RWPE2 (cell line): ENCODE measurements around the gene SPATA3.
A peak's percentile ranks its signal among the peaks of the same experiment; 100 is the strongest.

Experiments used
- ATAC-seq: fragments of 200-7000 bp; cut with Tn5 transposase; 3 replicates; pipeline ENCODE4 v1.9.1; 2021; ENCODE audit warnings: low read depth
- DNase-seq: peaks from one replicate; pipeline ENCODE4 v3.0.0-alpha.2; 2020; ENCODE audit warnings: low spot score
- H3K27ac ChIP-seq: fragments of 450-650 bp; 2 replicates; pipeline ENCODE4 v1.5.1; 2017; ENCODE audit warnings: mild to moderate bottlenecking; ENCODE audit not compliant: poor library complexity, severe bottlenecking
- H3K27me3 ChIP-seq: fragments of 250-450 bp; sonication (Bioruptor Pico); 2 replicates; pipeline ENCODE4 v1.5.1; 2021; ENCODE audit warnings: mild to moderate bottlenecking, moderate library complexity; ENCODE audit not compliant: insufficient read depth, poor library complexity, severe bottlenecking
- H3K36me3 ChIP-seq: fragments of 250-450 bp; sonication (Bioruptor Pico); 2 replicates; pipeline ENCODE4 v1.5.1; 2020; ENCODE audit warnings: low read depth, mild to moderate bottlenecking, moderate library complexity
- H3K4me1 ChIP-seq: fragments of 250-450 bp; sonication (Bioruptor Pico); 2 replicates; pipeline ENCODE4 v1.5.1; 2021; ENCODE audit warnings: mild to moderate bottlenecking, moderate library complexity; ENCODE audit not compliant: insufficient read depth, poor library complexity, severe bottlenecking
- H3K4me3 ChIP-seq: fragments of 250-450 bp; sonication (Bioruptor Pico); 2 replicates; pipeline ENCODE4 v1.5.1; 2021; ENCODE audit warnings: mild to moderate bottlenecking, moderate library complexity; ENCODE audit not compliant: severe bottlenecking
- H3K9me3 ChIP-seq: fragments of 250-450 bp; sonication (Bioruptor Pico); 2 replicates; pipeline ENCODE4 v1.5.1; 2021; ENCODE audit warnings: mild to moderate bottlenecking, moderate library complexity; ENCODE audit not compliant: severe bottlenecking
- TF ChIP-seq, protein P1 (sequence below): fragments of 450-650 bp; IDR thresholded peaks from one replicate; pipeline ENCODE4 v1.5.1; 2017; ENCODE audit warnings: mild to moderate bottlenecking, moderate library complexity; ENCODE audit not compliant: poor library complexity, severe bottlenecking

The SPATA3 gene

DNA sequence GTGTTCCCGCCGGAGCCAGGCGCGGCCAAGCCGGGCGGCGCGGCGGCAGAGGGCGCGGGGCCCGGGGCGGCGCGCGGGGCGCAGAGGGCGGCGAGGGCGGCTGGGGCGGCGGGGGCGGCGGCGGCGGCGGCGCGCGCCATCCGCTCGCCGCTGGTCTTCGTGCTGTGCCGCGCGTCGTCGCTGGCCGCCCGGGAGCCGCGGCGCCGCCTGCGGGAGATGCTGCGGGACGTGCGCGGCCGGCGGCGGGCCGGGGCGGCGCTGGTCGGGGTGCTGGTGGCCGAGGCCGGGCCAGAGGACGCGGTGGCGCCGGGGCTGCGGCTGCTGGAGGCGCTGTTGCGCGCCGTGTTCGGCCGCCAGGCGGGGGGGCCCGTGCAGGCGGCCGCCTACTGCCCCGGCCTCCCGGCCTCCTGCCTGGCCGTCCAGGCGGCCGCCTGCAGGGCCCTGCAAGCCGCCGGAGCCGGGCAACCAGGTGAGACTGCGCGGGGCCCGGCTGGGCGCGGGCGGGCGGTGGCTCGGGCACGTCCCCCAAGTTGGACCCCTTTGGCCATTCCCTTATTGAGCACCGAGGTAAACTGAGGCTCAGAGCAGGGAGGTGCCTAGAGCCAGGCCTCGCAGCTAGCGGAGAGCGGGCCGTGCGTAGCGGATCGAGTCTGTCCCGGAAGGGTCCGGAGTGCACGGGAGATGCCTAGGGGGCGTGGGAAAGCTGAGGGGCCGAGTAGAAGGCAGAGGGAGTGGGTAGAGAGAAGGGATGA is 42.0 kb downstream of the SPATA3 start:
- H3K27me3 ChIP-seq: peaks cover 28% of the 10 kb centered on the region
- TF ChIP-seq, protein P1, sequence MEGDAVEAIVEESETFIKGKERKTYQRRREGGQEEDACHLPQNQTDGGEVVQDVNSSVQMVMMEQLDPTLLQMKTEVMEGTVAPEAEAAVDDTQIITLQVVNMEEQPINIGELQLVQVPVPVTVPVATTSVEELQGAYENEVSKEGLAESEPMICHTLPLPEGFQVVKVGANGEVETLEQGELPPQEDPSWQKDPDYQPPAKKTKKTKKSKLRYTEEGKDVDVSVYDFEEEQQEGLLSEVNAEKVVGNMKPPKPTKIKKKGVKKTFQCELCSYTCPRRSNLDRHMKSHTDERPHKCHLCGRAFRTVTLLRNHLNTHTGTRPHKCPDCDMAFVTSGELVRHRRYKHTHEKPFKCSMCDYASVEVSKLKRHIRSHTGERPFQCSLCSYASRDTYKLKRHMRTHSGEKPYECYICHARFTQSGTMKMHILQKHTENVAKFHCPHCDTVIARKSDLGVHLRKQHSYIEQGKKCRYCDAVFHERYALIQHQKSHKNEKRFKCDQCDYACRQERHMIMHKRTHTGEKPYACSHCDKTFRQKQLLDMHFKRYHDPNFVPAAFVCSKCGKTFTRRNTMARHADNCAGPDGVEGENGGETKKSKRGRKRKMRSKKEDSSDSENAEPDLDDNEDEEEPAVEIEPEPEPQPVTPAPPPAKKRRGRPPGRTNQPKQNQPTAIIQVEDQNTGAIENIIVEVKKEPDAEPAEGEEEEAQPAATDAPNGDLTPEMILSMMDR: peak; percentile 23
- peak overlapping the region; percentile 48 for H3K4me3 ChIP-seq
- H3K4me1 ChIP-seq: no peaks in the 10 kb centered on the region
- DNase-seq: no peak
- H3K36me3 ChIP-seq: no peaks in the 10 kb centered on the region
- ATAC-seq: peak; percentile 35; the same call in 2 of the 3 replicates
- no peak overlapping the region for H3K27ac ChIP-seq
- H3K9me3 ChIP-seq: no peaks in the 10 kb centered on the region

DNA sequence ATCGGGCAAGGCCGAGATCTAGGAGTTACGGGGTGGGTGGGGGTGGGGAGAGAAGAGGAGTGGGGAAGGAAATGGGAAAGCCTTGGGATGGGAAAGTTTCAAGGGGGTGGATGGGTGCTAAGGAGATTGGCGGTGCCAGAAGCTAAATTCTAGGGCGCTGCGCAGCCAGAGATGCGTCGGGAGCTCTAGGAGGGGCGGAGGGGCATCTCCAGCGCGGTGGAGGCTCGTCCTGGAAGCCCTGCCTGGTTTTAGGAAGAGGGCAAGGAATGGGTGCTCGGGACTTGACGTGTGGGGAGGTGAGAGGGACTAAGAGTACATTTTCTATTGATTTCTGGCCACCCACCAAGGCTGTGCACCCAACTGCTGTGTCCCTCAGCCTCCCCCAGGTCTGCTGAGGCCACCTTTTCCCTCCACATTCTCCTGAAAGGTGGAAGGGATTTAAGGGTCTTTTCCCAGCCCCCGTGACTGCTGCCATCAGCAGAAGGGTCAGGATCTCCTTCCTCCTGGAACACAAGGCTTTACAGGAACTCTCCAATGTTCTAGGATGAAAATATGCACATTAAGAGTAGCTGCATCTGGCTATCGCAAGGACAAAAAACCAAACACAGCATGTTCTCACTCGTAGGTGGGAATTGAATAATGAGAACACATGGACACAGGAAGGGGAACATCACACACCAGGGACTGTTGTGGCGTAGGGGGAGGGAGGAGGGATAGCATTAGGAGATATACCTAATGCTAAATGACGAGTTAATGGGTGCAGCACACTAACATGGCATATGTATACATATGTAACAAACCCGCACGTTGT is 42.8 kb downstream of the SPATA3 start:
- Histone ChIP-seq H3K9me3 (no peaks in the 10 kb centered on the region), H3K4me3 (peak overlapping the region; percentile 48), H3K4me1 (no peaks in the 10 kb centered on the region), H3K27ac (no peak overlapping the region), H3K36me3 (no peaks in the 10 kb centered on the region), H3K27me3 (peaks cover 28% of the 10 kb centered on the region)
- no peak for ATAC-seq
- TF ChIP-seq, protein P1: no peak
- DNase-seq: no peak

DNA sequence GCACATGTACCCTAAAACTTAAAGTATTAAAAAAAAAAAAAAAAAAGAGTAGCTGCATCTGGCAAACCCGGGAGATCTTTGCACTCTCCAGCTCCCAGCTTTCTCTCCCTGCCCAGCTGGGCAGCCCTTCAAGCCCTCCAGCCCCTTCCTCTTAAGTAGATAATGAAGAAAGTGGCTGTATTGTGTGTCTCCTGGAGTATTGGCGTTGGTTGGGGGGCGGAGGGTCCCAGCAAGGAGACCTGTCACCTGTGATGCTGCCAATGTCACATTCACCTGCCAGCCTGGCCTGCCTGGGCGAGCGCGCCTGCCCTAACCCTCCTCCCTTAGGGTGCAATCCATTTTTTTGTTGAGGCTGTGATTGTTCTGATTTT is 43.4 kb downstream of the SPATA3 start:
- no peak for ATAC-seq
- Histone ChIP-seq H3K9me3 (no peaks in the 10 kb centered on the region), H3K36me3 (no peaks in the 10 kb centered on the region), H3K27me3 (peaks cover 28% of the 10 kb centered on the region), H3K4me1 (no peaks in the 10 kb centered on the region), H3K27ac (no peak overlapping the region), H3K4me3 (no peak overlapping the region)
- TF ChIP-seq, protein P1: no peak
- DNase-seq: no peak

- TF ChIP-seq, protein P1: no peak
- H3K9me3 ChIP-seq: no peaks in the 10 kb centered on the region
- DNase-seq (no peak), ATAC-seq (no peak)
- peaks cover 28% of the 10 kb centered on the region for H3K27me3 ChIP-seq
- H3K4me3 ChIP-seq: no peak overlapping the region
- H3K36me3 ChIP-seq: no peaks in the 10 kb centered on the region
- no peaks in the 10 kb centered on the region for H3K4me1 ChIP-seq
- no peak overlapping the region for H3K27ac ChIP-seq
These were observed 44.0 kb downstream of the SPATA3 start for GRCh38 chr2:231039821-231040364.
